ENCODE results near the gene SLC7A9.

DNA sequence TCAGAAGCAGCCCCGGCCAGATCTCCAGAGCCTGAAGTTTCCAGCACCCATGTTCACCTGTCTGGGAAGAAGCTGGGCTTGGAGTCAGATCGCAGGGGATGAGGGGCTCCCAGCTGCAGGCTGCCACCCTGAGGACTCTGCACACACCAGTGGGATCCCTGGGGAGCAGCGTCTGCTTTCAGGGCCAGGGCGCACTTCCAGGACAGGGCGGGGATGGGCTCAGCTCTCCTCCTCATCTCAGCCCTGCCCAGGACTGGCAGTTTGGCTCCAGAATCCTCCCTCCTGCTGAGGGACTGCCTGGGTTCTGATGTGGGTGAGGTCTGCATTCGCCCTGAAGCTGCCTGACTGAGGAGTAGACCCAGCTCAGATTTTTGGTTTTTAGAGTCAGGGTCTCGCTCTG is 3.5 kb downstream of the SLC7A9 start:
- TF ChIP-seq, protein P1, sequence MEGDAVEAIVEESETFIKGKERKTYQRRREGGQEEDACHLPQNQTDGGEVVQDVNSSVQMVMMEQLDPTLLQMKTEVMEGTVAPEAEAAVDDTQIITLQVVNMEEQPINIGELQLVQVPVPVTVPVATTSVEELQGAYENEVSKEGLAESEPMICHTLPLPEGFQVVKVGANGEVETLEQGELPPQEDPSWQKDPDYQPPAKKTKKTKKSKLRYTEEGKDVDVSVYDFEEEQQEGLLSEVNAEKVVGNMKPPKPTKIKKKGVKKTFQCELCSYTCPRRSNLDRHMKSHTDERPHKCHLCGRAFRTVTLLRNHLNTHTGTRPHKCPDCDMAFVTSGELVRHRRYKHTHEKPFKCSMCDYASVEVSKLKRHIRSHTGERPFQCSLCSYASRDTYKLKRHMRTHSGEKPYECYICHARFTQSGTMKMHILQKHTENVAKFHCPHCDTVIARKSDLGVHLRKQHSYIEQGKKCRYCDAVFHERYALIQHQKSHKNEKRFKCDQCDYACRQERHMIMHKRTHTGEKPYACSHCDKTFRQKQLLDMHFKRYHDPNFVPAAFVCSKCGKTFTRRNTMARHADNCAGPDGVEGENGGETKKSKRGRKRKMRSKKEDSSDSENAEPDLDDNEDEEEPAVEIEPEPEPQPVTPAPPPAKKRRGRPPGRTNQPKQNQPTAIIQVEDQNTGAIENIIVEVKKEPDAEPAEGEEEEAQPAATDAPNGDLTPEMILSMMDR (IDR thresholded peaks at IDR 0.05): no peak
- TF ChIP-seq EP300 (IDR thresholded peaks at IDR 0.05) (no peak), POLR2A (IDR thresholded peaks at IDR 0.05) (no peak), POLR2AphosphoS5 (IDR thresholded peaks at IDR 0.05) (no peak)

Data from gastroesophageal sphincter (tissue), 3 donors.